SK-N-SH (cell line): ENCODE results near the gene CDH11. TPM values are rescaled to one million over a fixed set of nuclear protein-coding genes. Genes with fewer than 3 reads are reported as not detected.

ENCODE experiments used
- CTCF ChIA-PET: fragments of 300-600, 350-600 bp; formaldehyde crosslinking; extraction: SDS; loops from one replicate; lab custom pipeline; 2021; lab: Yijun Ruan, JAX
- POLR2A ChIA-PET: fragments of 350-600 bp; sonication (Branson Sonifier 250); formaldehyde crosslinking; extraction: SDS; loops from one replicate; lab custom pipeline; 2020; ENCODE audit warnings: antibody characterized with exemption, inconsistent platforms; lab: Yijun Ruan, JAX
- DNase-seq: peaks from one replicate; pipeline ENCODE4 v3.0.0; 2012
- H2AFZ ChIP-seq: fragments of 200-600 bp; sonication (generic); 2 replicates; pipeline ENCODE4 v1.8.1; 2016; ENCODE audit warnings: antibody characterized with exemption, mild to moderate bottlenecking, low read depth
- H3F3A ChIP-seq: fragments of 200-600 bp; sonication (generic); replicated peaks from 2 replicates; pipeline ENCODE3; 2016; ENCODE audit warnings: antibody characterized with exemption, mild to moderate bottlenecking; ENCODE audit not compliant: insufficient read depth
- H3K27ac ChIP-seq, 2 experiments: fragments of 200-500 bp in 1 of 2; fragments of 200-600 bp in 1 of 2; sonication (Bioruptor generic) in 1 of 2; sonication (generic), shearing (Covaris generic) in 1 of 2; 2 replicates each; pipeline versions ENCODE4 v1.5.1 to v1.6.1; 2014 to 2016; ENCODE audit warnings: low read depth in 2 of 2, inconsistent platforms in 1 of 2, low read length in 1 of 2, mild to moderate bottlenecking in 1 of 2, mixed read lengths in 1 of 2
- H3K27me3 ChIP-seq: fragments of 200-600 bp; sonication (generic), shearing (Covaris generic); 2 replicates; pipeline ENCODE4 v1.6.1; 2016; ENCODE audit warnings: mixed run types; ENCODE audit not compliant: insufficient read depth
- H3K36me3 ChIP-seq, 2 experiments: fragments of 200-500 bp in 1 of 2; fragments of 200-600 bp in 1 of 2; sonication (Bioruptor generic) in 1 of 2; sonication (generic) in 1 of 2; replicated peaks in 1 of 2; 2 replicates each; pipeline versions ENCODE3 to v1.5.1; 2014 to 2016; ENCODE audit warnings: low read length in 1 of 2, mild to moderate bottlenecking in 1 of 2; ENCODE audit not compliant: insufficient read depth in 2 of 2, control insufficient read depth in 1 of 2
- H3K4me1 ChIP-seq, 2 experiments: fragments of 200-500 bp in 1 of 2; fragments of 200-600 bp in 1 of 2; sonication (Bioruptor generic) in 1 of 2; sonication (generic), shearing (Covaris generic) in 1 of 2; 2 replicates each; pipeline versions ENCODE4 v1.5.1 to v1.6.1; 2014 to 2016; ENCODE audit warnings: low read depth in 1 of 2, low read length in 1 of 2, mixed run types in 1 of 2; ENCODE audit not compliant: insufficient read depth in 2 of 2, control insufficient read depth in 1 of 2
- H3K4me2 ChIP-seq: fragments of 200-600 bp; sonication (generic), shearing (Covaris generic); 2 replicates; pipeline ENCODE4 v1.6.1; 2017; ENCODE audit warnings: mixed run types
- H3K4me3 ChIP-seq, 2 experiments: fragments of 200-500 bp in 1 of 2; fragments of 200-600 bp in 1 of 2; sonication (Bioruptor generic) in 1 of 2; sonication (generic), shearing (Covaris generic) in 1 of 2; 2 replicates each; pipeline versions ENCODE4 v1.5.1 to v1.8.1; 2014 to 2016; ENCODE audit warnings: low read depth in 2 of 2, inconsistent platforms in 1 of 2, low read length in 1 of 2, mild to moderate bottlenecking in 1 of 2, mixed read lengths in 1 of 2, moderate library complexity in 1 of 2
- H3K79me2 ChIP-seq: fragments of 200-600 bp; sonication (generic); 2 replicates; pipeline ENCODE4 v1.8.1; 2017; ENCODE audit warnings: mild to moderate bottlenecking; ENCODE audit not compliant: insufficient read depth
- H3K9ac ChIP-seq: fragments of 200-600 bp; sonication (generic); 2 replicates; pipeline ENCODE4 v1.6.1; 2017; ENCODE audit warnings: mixed run types
- H3K9me2 ChIP-seq: fragments of 200-600 bp; sonication (generic); 2 replicates; pipeline ENCODE4 v1.6.1; 2017; ENCODE audit warnings: mixed run types
- H3K9me3 ChIP-seq: fragments of 200-600 bp; sonication (generic); 2 replicates; pipeline ENCODE4 v1.6.1; 2017; ENCODE audit warnings: mixed run types, mild to moderate bottlenecking, moderate library complexity
- H4K20me1 ChIP-seq: fragments of 200-600 bp; sonication (generic); 2 replicates; pipeline ENCODE4 v1.6.1; 2017; ENCODE audit warnings: mild to moderate bottlenecking, mixed run types; ENCODE audit not compliant: insufficient read depth
- CHD2 ChIP-seq: fragments of 150-350 bp; IDR thresholded peaks from 2 replicates; pipeline ENCODE4 v1.6.1; 2018; ENCODE audit warnings: low read length; ENCODE audit not compliant: partially characterized antibody
- EP300 ChIP-seq, 2 experiments: IDR thresholded peaks; 2 replicates each; pipeline versions ENCODE4 v1.4.0 to v1.6.1; 2012; ENCODE audit warnings: borderline replicate concordance in 1 of 2, low read depth in 1 of 2, low read length in 1 of 2
- FOSL2 ChIP-seq: IDR thresholded peaks from 2 replicates; pipeline ENCODE4 v1.4.0; 2012; ENCODE audit warnings: low read depth, mild to moderate bottlenecking, moderate library complexity, borderline replicate concordance
- FOXM1 ChIP-seq: IDR thresholded peaks from 2 replicates; pipeline ENCODE4 v1.4.0; 2012; ENCODE audit warnings: low read depth, mild to moderate bottlenecking
- GATA2 ChIP-seq: sonication (generic); formaldehyde crosslinking; IDR thresholded peaks from 2 replicates; pipeline ENCODE4 v1.5.0; 2020; ENCODE audit warnings: mild to moderate bottlenecking, missing genetic modification reagents
- JUND ChIP-seq: IDR thresholded peaks from 2 replicates; pipeline ENCODE4 v1.4.0; 2012
- NFIC ChIP-seq: IDR thresholded peaks from 2 replicates; pipeline ENCODE4 v1.4.0; 2012; ENCODE audit warnings: borderline replicate concordance
- NRF1 ChIP-seq: IDR thresholded peaks from 2 replicates; pipeline ENCODE4 v1.6.1; 2012; ENCODE audit warnings: low read depth, mild to moderate bottlenecking, low read length
- POLR2AphosphoS5 ChIP-seq: IDR thresholded peaks from 2 replicates; pipeline ENCODE4 v1.6.1; 2012; ENCODE audit warnings: low read depth, low read length
- RCOR1 ChIP-seq: fragments of 150-350 bp; IDR thresholded peaks from 2 replicates; pipeline ENCODE4 v1.6.1; 2017; ENCODE audit warnings: antibody characterized with exemption, low read length
- RXRA ChIP-seq: IDR thresholded peaks from 2 replicates; pipeline ENCODE4 v1.4.0; 2012; ENCODE audit warnings: low read depth, mild to moderate bottlenecking, borderline replicate concordance
- SMC3 ChIP-seq: IDR thresholded peaks from 2 replicates; pipeline ENCODE4 v1.6.1; 2012; ENCODE audit warnings: low read depth, low read length, improper control_type of control experiment
- TCF12 ChIP-seq: IDR thresholded peaks from 2 replicates; pipeline ENCODE4 v1.4.0; 2012
- TEAD4 ChIP-seq: IDR thresholded peaks from 2 replicates; pipeline ENCODE4 v1.4.0; 2012; ENCODE audit warnings: mild to moderate bottlenecking, borderline replicate concordance; ENCODE audit not compliant: insufficient read depth
- YY1 ChIP-seq: IDR thresholded peaks from 2 replicates; pipeline ENCODE4 v1.4.0; 2012; ENCODE audit warnings: low read depth, mild to moderate bottlenecking
- WGBS: methylation state at CpG from one replicate; pipeline ENCODE4 v1.1.6; 2017; ENCODE audit warnings: low lambda C conversion rate; 5-methylcytosine and 5-hydroxymethylcytosine counted together
- polyA plus RNA-seq, 3 experiments: library from polyadenylated mRNA; depleted of rRNA; stranded (reverse); fragments of >200 nt; gene quantifications; 2 replicates each; pipeline ENCODE4 v1.2.3, GENCODE V29; 2012
- TF ChIP-seq, protein P1 (sequence below): IDR thresholded peaks from 2 replicates; pipeline ENCODE4 v1.4.0; 2012; ENCODE audit warnings: low read depth, borderline replicate concordance
- TF ChIP-seq, protein P2 (sequence below): IDR thresholded peaks from 2 replicates; pipeline ENCODE4 v1.4.0; 2012; ENCODE audit warnings: low read depth
- TF ChIP-seq, protein P3 (sequence below): fragments of 150-350 bp; IDR thresholded peaks from 2 replicates; pipeline ENCODE4 v1.6.1; 2016; ENCODE audit warnings: mild to moderate bottlenecking, low read depth, low read length
- TF ChIP-seq, protein P4 (sequence below): IDR thresholded peaks from 2 replicates; pipeline ENCODE4 v1.4.0; 2012; ENCODE audit warnings: low read depth, borderline replicate concordance
- TF ChIP-seq, protein P5 (sequence below): IDR thresholded peaks from 2 replicates; pipeline ENCODE4; 2012

CDH11 gene
- polyA plus RNA-seq, 1 of the 3 experiments (the other 2 are of a cell fraction) = 269 TPM

DNA sequence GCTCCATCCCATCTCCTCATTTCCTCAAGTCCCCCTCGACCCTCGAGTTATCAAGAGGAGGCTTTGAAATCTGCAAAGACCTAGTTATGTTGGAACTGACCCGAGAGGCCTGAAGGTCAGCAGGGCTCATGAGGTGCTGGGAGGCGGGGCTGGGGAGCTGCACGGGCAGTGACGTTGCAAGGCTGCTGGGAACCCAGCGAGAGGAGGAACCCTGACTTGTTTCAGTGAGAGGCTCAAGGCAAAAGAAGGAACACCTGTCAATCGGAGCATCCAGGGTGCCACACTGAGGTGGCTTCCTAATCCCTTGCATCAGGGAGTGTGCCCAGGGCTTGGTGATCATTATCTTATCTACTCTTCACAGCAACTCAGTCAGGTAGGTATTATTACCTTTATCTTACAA lies 86.9 kb downstream of the CDH11 start (continued):
- TF ChIP-seq FOSL2 = no peak
- no peak for TF ChIP-seq RXRA
- no peak for TF ChIP-seq CHD2

DNA sequence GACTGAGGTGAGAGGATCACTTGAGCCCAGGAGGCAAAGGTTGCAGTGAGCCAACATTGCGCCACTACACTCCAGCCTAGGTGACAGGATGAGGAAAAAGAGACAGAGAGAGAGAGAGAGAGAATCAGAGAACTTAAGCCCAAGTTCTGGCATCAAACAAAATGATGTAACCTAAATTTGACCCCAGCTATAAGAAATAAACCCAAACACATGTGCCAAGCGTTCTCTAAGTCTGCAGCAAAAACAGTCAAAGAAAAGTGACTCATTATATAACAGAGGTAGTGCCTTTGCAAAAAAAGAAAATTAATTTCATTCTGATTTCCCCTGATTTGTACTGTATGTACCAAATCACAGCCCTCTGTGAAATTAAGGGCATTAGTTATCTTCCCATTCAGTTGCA lies 89.5 kb downstream of the CDH11 start:
- ChIA-PET CTCF (no interaction called here), POLR2A (no interaction called here)
- no peak for TF ChIP-seq RCOR1
- TF ChIP-seq, protein P1, sequence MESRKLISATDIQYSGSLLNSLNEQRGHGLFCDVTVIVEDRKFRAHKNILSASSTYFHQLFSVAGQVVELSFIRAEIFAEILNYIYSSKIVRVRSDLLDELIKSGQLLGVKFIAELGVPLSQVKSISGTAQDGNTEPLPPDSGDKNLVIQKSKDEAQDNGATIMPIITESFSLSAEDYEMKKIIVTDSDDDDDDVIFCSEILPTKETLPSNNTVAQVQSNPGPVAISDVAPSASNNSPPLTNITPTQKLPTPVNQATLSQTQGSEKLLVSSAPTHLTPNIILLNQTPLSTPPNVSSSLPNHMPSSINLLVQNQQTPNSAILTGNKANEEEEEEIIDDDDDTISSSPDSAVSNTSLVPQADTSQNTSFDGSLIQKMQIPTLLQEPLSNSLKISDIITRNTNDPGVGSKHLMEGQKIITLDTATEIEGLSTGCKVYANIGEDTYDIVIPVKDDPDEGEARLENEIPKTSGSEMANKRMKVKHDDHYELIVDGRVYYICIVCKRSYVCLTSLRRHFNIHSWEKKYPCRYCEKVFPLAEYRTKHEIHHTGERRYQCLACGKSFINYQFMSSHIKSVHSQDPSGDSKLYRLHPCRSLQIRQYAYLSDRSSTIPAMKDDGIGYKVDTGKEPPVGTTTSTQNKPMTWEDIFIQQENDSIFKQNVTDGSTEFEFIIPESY = no peak
- TF ChIP-seq CHD2 = no peak
- TF ChIP-seq, protein P2, sequence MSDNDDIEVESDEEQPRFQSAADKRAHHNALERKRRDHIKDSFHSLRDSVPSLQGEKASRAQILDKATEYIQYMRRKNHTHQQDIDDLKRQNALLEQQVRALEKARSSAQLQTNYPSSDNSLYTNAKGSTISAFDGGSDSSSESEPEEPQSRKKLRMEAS = no peak
- TF ChIP-seq TEAD4 = no peak
- TF ChIP-seq, protein P3, sequence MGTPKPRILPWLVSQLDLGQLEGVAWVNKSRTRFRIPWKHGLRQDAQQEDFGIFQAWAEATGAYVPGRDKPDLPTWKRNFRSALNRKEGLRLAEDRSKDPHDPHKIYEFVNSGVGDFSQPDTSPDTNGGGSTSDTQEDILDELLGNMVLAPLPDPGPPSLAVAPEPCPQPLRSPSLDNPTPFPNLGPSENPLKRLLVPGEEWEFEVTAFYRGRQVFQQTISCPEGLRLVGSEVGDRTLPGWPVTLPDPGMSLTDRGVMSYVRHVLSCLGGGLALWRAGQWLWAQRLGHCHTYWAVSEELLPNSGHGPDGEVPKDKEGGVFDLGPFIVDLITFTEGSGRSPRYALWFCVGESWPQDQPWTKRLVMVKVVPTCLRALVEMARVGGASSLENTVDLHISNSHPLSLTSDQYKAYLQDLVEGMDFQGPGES = no peak
- TF ChIP-seq EP300 (IDR thresholded peaks at IDR 0.05; ENCODE audit: borderline replicate concordance in 1 of 2, low read depth in 1 of 2, low read length in 1 of 2) = no peak
- no peak for TF ChIP-seq TCF12
- TF ChIP-seq POLR2AphosphoS5 = no peak
- TF ChIP-seq NFIC = no peak
- no peak for TF ChIP-seq YY1
- no peak for TF ChIP-seq SMC3
- TF ChIP-seq FOXM1 = no peak
- no peak for TF ChIP-seq JUND
- TF ChIP-seq RXRA = no peak
- no peak for TF ChIP-seq GATA2 (CRISPR knock-in tag)
- TF ChIP-seq, protein P4, sequence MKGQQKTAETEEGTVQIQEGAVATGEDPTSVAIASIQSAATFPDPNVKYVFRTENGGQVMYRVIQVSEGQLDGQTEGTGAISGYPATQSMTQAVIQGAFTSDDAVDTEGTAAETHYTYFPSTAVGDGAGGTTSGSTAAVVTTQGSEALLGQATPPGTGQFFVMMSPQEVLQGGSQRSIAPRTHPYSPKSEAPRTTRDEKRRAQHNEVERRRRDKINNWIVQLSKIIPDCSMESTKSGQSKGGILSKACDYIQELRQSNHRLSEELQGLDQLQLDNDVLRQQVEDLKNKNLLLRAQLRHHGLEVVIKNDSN = no peak
- TF ChIP-seq NRF1 = no peak
- TF ChIP-seq, protein P5, sequence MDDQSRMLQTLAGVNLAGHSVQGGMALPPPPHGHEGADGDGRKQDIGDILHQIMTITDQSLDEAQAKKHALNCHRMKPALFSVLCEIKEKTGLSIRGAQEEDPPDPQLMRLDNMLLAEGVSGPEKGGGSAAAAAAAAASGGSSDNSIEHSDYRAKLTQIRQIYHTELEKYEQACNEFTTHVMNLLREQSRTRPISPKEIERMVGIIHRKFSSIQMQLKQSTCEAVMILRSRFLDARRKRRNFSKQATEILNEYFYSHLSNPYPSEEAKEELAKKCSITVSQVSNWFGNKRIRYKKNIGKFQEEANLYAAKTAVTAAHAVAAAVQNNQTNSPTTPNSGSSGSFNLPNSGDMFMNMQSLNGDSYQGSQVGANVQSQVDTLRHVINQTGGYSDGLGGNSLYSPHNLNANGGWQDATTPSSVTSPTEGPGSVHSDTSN = no peak
- DNase-seq = no peak
- no peaks in the 10 kb centered on the region for H3K9me2 ChIP-seq
- H3K27me3 ChIP-seq = no peaks in the 10 kb centered on the region
- peaks cover 13% of the 10 kb centered on the region for H3F3A ChIP-seq
- peaks cover 94% of the 10 kb centered on the region for H4K20me1 ChIP-seq
- H3K27ac ChIP-seq = peak overlapping the region in 1 of 2 experiments; percentile 4; a peak in 1 of 4 replicates
- H3K4me2 ChIP-seq = no peak overlapping the region
- 66% methylated on average over 2 of the region's 2 CpGs for WGBS
- H2AFZ ChIP-seq = no peak overlapping the region
- H3K79me2 ChIP-seq = peaks cover 99% of the 10 kb centered on the region
- no peak overlapping the region for H3K9ac ChIP-seq
- no peaks in the 10 kb centered on the region; a peak in 2 of 4 replicates for H3K4me1 ChIP-seq
- no peak overlapping the region for H3K4me3 ChIP-seq
- H3K36me3 ChIP-seq = peaks cover 8 to 58% of the 10 kb centered on the region in 2 experiments
- H3K9me3 ChIP-seq = no peaks in the 10 kb centered on the region
